Peyer's patch (tissue), 4 donors: ENCODE data around the gene RARA. TPM values are rescaled to one million over a fixed set of nuclear protein-coding genes. Genes with fewer than 3 reads are reported as not detected.

Experiments used
- DNase-seq, 3 donors: peaks; one replicate each; pipeline ENCODE4 v3.0.0-alpha.2; 2017 to 2019
- H3K27ac ChIP-seq, 4 donors: fragments of 200-600 bp; sonication (generic); one replicate each; pipeline ENCODE4 v1.5.1; 2016 to 2019
- H3K27me3 ChIP-seq, 2 donors: fragments of 200-600 bp; sonication (generic); one replicate each; pipeline ENCODE4 v1.5.1; 2019
- H3K36me3 ChIP-seq, 3 donors: fragments of 200-600 bp; sonication (generic); one replicate each; pipeline ENCODE4 v1.5.1; 2016 to 2019
- H3K4me1 ChIP-seq, 4 donors: fragments of 200-600 bp; sonication (generic); one replicate each; pipeline ENCODE4 v1.5.1; 2016 to 2019
- H3K4me3 ChIP-seq, 4 donors: fragments of 200-600 bp; sonication (generic); 1 replicate in 3 of 4; 2 replicates in 1 of 4; pipeline ENCODE4 v1.5.1; 2016 to 2019; ENCODE audit warnings: mild to moderate bottlenecking in 1 of 4
- H3K9me3 ChIP-seq, 4 donors: fragments of 200-600 bp; sonication (generic); one replicate each; pipeline ENCODE4 v1.5.1; 2016 to 2019; ENCODE audit warnings: mild to moderate bottlenecking in 1 of 4
- CTCF ChIP-seq, 6 experiments: fragments of 450-650 bp in 4 of 6; fragments of 200-600 bp in 2 of 6; sonication (generic) in 1 of 6; IDR thresholded peaks; one replicate each; pipeline ENCODE4 v1.5.1; 2017 to 2019; ENCODE audit warnings: antibody characterized with exemption in 6 of 6, mild to moderate bottlenecking in 3 of 6, moderate library complexity in 1 of 6
- POLR2A ChIP-seq, 2 donors: fragments of 450-650 bp; IDR thresholded peaks; one replicate each; pipeline ENCODE4 v1.5.1; 2017; ENCODE audit warnings: antibody characterized with exemption in 2 of 2, mild to moderate bottlenecking in 2 of 2, moderate library complexity in 2 of 2
- small RNA-seq, 2 donors: library from RNA; depleted of rRNA; stranded (forward); fragments of <200 nt; gene quantifications; one replicate each; pipeline ENCODE3, GENCODE V24; 2016
- total RNA-seq, 4 donors: library from RNA; depleted of rRNA; stranded (reverse); fragments of >200 nt; gene quantifications; one replicate each; pipeline ENCODE4 v1.1.0, GENCODE V29; 2016

RARA gene
- total RNA-seq, 4 donors from 2014 or later, result 46.2 to 93.3 (median 72.1) TPM

GRCh38 chr17:40399185-40399584 is 90.2 kb downstream of the RARA start:
- no peaks in the 10 kb centered on the region for H3K9me3 ChIP-seq
- no peaks in the 10 kb centered on the region for H3K27me3 ChIP-seq
- no peak for TF ChIP-seq POLR2A (IDR thresholded peaks at IDR 0.05)
- peak; percentile 25 to 62 (median 56) for TF ChIP-seq CTCF (IDR thresholded peaks at IDR 0.05)
- no peak for DNase-seq
- H3K4me1 ChIP-seq, result no peaks in the 10 kb centered on the region
- H3K36me3 ChIP-seq, result no peaks in the 10 kb centered on the region
- H3K27ac ChIP-seq, result no peak overlapping the region
- no peak overlapping the region for H3K4me3 ChIP-seq

- Histone ChIP-seq H3K27ac (no peak overlapping the region), H3K27me3 (no peaks in the 10 kb centered on the region), H3K4me1 (no peaks in the 10 kb centered on the region), H3K9me3 (no peaks in the 10 kb centered on the region), H3K4me3 (no peak overlapping the region), H3K36me3 (no peaks in the 10 kb centered on the region)
- TF ChIP-seq CTCF (IDR thresholded peaks at IDR 0.05) (no peak), POLR2A (IDR thresholded peaks at IDR 0.05) (no peak)
- DNase-seq, result no peak
These were observed 93.7 kb downstream of the RARA start for GRCh38 chr17:40402668-40403067.

GRCh38 chr17:40404003-40404402 is 95.0 kb downstream of the RARA start:
- TF ChIP-seq CTCF (IDR thresholded peaks at IDR 0.05), result no peak
- no peak for TF ChIP-seq POLR2A (IDR thresholded peaks at IDR 0.05)
- H3K27ac ChIP-seq, result no peak overlapping the region
- H3K4me3 ChIP-seq, result no peak overlapping the region
- no peaks in the 10 kb centered on the region for H3K4me1 ChIP-seq
- H3K36me3 ChIP-seq, result no peaks in the 10 kb centered on the region
- DNase-seq, result no peak
- H3K27me3 ChIP-seq, result no peaks in the 10 kb centered on the region
- H3K9me3 ChIP-seq, result no peaks in the 10 kb centered on the region

Small RNAs within 50 kb of the gene (small RNA-seq; reads per million reads assigned to genes)
- gene RF00019 (0 reads per million in 2 donors), gene RNA5SP441 (0 reads per million in 2 donors)

Other genes with a start within 250 kb of the RARA start
- 10 to 100 TPM; 43.4 to 80.5 (median 68.5) TPM for gene THRA, start 246.2 kb upstream of the RARA start, total RNA-seq
- gene NR1D1, start 208.6 kb upstream of the RARA start, total RNA-seq, result 10 to 100 TPM; 13.2 to 38.8 (median 18.9) TPM
- 100 to 1,000 TPM in 3 of 4 donors, 10 to 100 TPM in 1; 86.3 to 207 (median 117) TPM for gene MSL1, start 187.2 kb upstream of the RARA start, total RNA-seq
- 100 to 1,000 TPM in 1 of 4 donors, 10 to 100 TPM in 3; 54.6 to 138 (median 57.5) TPM for gene CASC3, start 168.6 kb upstream of the RARA start, total RNA-seq
- 100 to 1,000 TPM in 3 of 4 donors, 10 to 100 TPM in 1; 56.9 to 317 (median 207) TPM for gene RAPGEFL1, start 131.7 kb upstream of the RARA start, total RNA-seq
- 10 to 100 TPM; 20.6 to 34.3 (median 26.8) TPM for gene WIPF2, start 89.9 kb upstream of the RARA start, total RNA-seq
- gene CDC6, start 21.3 kb upstream of the RARA start, total RNA-seq, result 10 to 100 TPM in 1 of 4 donors, 1 to 10 TPM in 3; 2.5 to 21.5 (median 3.4) TPM
- gene GJD3, start 55.6 kb downstream of the RARA start, total RNA-seq, result 1 to 10 TPM in 1 of 4 donors, not detected in 3; 1.6 TPM
- gene TOP2A, start 108.7 kb downstream of the RARA start, total RNA-seq, result 10 to 100 TPM; 11.8 to 32.2 (median 16.5) TPM
- 100 to 1,000 TPM in 3 of 4 donors, 10 to 100 TPM in 1; 70.6 to 220 (median 133) TPM for gene IGFBP4, start 134.3 kb downstream of the RARA start, total RNA-seq
- gene TNS4, start 192.4 kb downstream of the RARA start, total RNA-seq, result 1 to 10 TPM in 3 of 4 donors, under 1 TPM in 1; 0.54 to 2.5 (median 1.7) TPM